Sciatic nerve (tissue), 2 donors: ENCODE data around the gene G6PD. TPM values are rescaled to one million over a fixed set of nuclear protein-coding genes. Genes with fewer than 3 reads are reported as not detected.
A peak's percentile ranks its signal among the peaks of the same experiment; 100 is the strongest.

Experiments
- ATAC-seq: fragments of 200-7000 bp; cut with Tn5 transposase; one replicate; pipeline ENCODE4 v1.9.1; 2020; ENCODE audit warnings: mild to moderate bottlenecking, moderate library complexity
- DNase-seq: peaks from one replicate; pipeline ENCODE4 v3.0.0-alpha.2; 2020; ENCODE audit warnings: low spot score
- intact Hi-C: fragments of 100-400 bp; cut with DNase I; formaldehyde crosslinking; loops from one replicate; pipeline ENCODE4 v1.14.2; 2022
- total RNA-seq: library from RNA; stranded (reverse); fragmentation: NEBNext Ultra II Directional; extraction: Animal tissue kit (Norgen Biotek cat#: 25700); gene quantifications from one replicate; pipeline ENCODE4 v1.2.1, GENCODE V29; 2021
- donor health status: DM: no; HTN: no; CAD: no.
- donor health status: DM: no; HTN: no; CAD: no.

Gene G6PD
- total RNA-seq, 1 donor from 2014 or later = 50.4 TPM

DNA sequence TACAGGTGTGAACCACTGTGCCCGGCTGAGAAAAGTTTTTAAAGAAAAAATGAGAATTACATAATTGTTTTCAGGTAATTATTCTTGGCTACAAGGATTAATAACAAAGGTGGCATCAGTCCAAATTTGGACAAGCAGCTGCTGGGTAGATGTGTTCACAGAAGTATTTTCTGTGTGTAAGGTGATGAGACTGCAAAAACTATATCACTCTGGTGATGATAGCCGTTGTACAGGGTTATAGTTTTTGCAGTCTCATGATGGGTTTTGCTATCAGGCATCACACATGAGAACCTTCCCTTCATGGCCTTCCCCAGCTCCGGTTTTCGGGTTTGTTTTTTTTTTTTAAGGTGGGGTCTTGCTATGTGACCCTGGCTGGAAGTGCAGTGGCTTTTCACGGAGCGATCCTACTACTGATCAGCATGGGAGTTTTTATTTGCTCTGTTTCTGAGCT, 51.1 kb downstream of the G6PD start:
- DNase-seq (no peak), ATAC-seq (no peak)
- intact Hi-C loops = no loop called here

DNA sequence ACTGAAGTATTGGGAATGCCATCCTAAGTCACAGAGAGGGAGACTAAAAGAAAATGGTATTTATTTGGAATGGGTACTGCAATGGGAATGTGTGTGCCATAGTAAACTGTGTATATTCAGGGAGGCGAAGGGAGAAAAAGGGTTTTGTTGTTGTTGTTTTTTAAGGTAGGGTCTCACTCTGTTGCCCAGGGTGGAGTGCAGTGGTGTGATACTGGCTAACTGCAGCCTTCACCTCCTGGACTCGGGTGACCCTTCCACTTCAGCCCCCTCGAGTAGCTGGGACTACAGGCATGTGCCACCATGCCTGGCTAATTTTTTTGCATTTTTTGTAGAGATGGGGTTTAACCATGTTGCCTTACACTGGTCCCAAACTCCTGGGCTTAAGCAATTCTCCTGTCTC, 51.9 kb downstream of the G6PD start:
- no peak for ATAC-seq
- no peak for DNase-seq
- intact Hi-C loops = no loop called here

DNA sequence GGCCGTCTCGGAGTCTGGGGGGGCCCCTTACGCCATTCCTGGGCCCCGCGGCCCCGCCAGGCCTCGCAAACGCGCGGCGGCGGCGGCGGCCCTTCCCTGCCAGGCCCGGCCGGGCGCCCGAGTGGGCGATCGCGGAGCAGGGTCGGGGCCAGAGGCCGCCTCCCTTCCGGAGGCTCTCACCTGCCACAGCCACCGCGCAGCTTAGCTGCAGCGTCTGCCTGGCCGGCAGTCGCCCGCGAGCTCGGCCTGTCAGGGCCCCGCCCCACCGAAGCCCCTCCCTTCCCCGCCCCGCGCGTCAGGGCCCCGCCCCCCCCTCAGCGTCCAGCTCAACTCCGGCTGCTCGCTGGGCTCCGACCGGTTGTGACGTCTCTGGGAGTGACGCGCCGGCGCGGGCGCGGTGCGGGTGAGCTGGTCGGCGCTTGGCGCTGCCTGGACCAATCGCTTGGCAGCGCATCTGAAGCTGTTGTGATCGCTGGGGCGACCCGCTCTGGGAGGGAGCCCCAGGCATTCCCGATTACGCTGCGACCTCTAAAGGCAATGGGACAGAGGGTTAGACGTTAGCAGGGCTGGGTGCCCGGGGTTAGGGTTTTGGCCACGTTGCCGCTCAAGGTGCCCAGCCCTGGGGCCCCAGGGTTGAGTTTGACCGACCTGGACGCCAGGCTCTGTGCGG, 56.1 kb downstream of the G6PD start, which contains the start of gene SLC10A3:
Gene SLC10A3 (minus strand): TSS at position 216 of the 670 bp plus-strand sequence. CDS start 1,689 bp downstream, outside the sequence.
- ATAC-seq = peak; percentile 94
- DNase-seq = peak; percentile 94
- intact Hi-C loops = no loop called here

- peak; percentile 66 for DNase-seq
- intact Hi-C loops = no loop called here
- no peak for ATAC-seq
Observed at GRCh38 chrX:154490021-154490413, 56.6 kb downstream of the G6PD start.

DNA sequence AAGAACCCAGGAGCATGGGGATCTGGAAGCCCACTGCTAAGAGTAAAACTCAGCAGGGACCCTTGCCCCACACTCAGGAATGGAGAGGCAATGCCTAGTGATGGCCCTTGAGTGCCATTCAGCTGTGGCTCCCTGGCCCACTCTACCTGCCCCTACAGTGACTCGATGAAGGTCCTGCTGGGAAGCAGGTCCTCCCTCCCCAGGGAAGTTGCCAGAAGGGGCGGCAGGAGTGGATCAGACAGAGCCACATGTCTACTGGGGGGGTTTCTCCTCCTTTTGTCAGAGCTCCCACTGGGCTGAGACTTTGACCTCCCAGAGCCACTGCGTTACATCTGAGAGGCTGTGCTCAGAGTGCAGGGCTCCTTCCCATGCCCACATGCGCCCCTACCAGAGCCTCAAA, 57.5 kb downstream of the G6PD start:
- intact Hi-C loops = no loop called here
- peak; percentile 54 for DNase-seq
- ATAC-seq = no peak

DNA sequence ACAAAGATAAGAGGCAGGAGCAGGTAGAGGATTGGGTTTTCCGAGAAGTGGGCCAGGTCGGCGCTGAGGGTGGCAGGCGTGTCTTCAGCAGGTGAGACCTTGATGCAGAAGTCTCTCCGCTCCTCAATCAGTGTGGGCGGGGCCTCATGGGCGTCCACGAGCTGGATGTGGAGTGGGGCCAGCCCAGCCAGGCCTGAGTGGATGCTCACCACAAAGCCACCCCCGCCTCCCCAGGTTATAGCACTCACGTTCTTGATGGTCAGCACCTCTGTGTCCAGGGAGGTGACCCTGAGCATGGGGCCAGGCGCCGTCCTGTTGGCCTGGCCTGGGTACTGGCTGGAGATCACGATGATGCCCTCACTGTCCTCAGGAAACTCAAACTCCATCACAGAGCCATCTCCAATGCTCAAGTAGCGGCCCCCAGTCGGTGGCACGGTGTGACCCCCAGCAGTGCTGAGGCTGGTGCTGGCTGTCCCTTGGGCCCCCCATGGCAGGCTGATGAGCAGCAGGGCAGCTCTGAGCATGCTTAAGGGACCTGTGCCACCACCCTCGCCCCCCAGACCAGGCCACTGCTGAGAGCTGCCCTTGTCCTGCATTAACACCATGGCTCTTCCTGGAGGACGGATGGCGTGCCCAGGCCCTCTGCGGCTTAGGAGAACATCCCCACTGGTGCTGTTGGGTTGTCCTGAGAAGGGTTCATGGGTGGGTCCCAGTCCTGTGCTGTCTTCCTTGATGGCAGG, 58.1 kb downstream of the G6PD start:
- intact Hi-C loops = no loop called here
- ATAC-seq (no peak), DNase-seq (peak; percentile 54)

- intact Hi-C loops = no loop called here
- peak; percentile 56 for DNase-seq
- no peak for ATAC-seq
Observed at GRCh38 chrX:154487518-154488290, 58.9 kb downstream of the G6PD start.

GRCh38 chrX:154486396-154487207, 60.0 kb downstream of the G6PD start, which contains the start of gene UBL4A:
Gene UBL4A, minus strand, starts transcription at chrX:154486615. Its CDS starts 31 bp downstream, at chrX:154486584.
- peak; percentile 72 for DNase-seq
- intact Hi-C loops = no loop called here
- peak; percentile 23 for ATAC-seq

DNA sequence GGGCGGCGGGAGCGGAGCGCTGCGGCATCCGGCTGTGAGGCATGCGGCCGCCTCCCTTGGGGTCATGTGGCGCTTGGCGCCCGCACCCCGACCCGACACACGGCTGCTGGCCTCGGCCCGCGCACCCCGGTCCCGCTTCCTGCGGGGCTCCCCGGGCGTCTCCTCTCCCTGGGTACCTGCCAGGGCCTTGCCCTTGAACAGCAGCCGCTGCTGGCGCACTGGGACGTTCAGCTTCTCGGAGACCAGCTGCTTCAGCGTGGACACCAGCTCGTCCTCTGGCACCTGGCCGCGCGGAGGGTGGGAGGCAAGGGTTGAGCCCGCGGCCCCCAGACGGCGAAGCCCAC, 60.6 kb downstream of the G6PD start:
- ATAC-seq = no peak
- intact Hi-C loops = no loop called here

GRCh38 chrX:154485150-154486051, 61.2 kb downstream of the G6PD start:
- peak; percentile 64 for DNase-seq
- no peak for ATAC-seq
- intact Hi-C loops = no loop called here

More for the DNA sequence above, 60.6 kb downstream of the G6PD start:
- peak; percentile 70 for DNase-seq

DNA sequence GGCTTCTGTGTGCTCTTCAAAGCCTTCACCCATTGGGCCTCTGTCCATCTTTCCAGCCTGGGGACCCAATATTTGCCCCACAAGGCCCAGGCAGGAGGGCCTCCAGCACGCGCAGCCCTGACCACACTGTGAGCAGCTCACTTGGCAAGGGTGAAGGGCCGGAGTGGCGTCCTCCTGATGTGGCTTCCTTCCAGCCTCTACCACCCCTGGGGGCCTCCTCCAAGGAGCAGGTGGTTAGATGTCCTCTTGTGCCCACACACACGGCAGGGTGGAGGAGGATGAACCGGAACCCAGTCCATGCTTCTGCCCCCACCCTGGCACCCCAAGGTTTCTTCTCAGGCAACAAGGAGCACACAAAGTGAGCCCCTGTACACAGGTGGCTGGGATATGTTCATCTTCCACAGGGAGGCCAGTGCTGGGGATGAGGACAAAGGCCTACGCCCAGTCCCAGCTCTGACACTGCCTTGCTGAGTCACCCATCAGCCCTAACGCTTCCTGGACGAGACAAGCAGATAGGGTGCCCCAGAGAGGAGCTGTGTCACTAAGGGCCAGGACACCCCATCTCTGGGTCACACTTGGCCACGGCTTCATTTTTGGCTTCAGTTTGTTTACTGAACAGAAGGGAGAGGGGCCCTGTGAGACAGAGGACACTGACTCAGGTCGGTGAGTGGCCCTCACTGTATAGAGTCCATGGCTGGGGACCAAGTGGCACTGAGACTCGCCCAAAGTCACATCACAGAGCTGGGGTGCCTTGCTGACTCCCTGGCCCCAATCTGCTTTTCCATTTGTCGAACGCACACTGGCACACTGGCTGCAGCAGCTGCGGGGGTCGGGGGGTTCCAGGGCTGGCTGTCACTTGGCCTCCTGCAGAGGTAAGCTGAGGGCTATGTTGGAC, 62.1 kb downstream of the G6PD start:
- ATAC-seq (no peak), DNase-seq (peak; percentile 54)
- intact Hi-C loops = no loop called here

DNA sequence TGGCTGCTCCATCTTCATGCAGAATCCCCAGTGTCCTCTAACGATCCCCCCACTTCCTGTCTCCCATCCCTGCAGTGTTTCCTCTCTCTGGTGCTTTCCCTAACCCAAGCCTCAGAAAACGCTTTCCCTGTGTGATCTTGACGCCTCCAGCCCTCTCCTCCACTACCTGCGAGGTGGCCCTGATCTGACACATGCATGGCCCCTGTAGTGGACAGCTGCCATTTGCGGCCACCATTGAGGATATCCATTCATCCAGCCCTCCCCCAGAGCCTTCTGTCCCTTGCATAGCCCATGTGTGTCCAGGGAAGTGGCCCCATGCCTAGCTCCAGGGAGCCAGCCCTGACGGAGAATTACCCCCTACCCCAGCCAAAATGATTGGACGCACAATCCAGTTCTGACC, 63.3 kb downstream of the G6PD start:
- DNase-seq (no peak), ATAC-seq (no peak)
- intact Hi-C loops = no loop called here

GRCh38 chrX:154482786-154483185, 63.9 kb downstream of the G6PD start:
- ATAC-seq (no peak), DNase-seq (peak; percentile 46)
- intact Hi-C loops = no loop called here

DNA sequence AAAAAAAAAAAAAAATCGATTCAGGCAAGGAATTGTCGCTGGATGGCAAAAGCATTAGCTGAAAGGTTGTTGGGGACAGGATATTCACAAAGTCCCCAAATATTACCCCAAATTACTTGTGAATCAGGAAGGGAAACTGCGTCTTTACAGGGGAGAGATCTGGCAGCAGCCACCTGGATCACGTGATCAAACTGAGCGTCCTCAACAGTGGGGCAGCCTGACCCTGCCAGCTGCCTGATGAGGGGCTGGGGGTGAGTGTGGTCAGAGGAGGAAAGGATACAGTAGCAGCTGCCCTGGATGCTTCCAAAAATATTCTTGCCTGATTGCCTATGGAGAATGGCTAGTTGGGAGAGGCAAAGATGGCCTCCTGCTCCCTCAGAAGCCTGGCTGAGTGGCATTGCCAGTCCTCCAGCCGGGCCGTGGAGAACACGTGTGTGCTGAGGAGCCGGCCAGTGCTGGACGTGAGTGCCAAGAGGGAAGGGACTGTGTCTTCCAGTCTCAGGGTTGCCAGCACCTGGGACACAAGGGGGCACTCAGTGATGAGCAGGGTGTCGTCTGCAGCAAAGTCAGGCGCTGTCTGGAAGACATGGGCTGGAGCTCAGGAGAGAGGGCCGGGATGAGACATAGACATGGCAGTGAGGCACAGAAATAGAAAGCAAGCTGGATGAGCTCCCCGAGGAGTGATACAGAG, 64.6 kb downstream of the G6PD start:
- ATAC-seq = no peak
- intact Hi-C loops = no loop called here
- peak; percentile 55 for DNase-seq
